Activated gamma-delta T cell (primary cell): Measurements from ENCODE around the gene ATE1.
"Not testable (repeated sequence)": the region's sequence is repeated elsewhere in the genome, so short reads cannot be mapped to it uniquely, and the experiment has no call there.

ENCODE experiments used
- DNase-seq: peaks from one replicate; lab custom pipeline; 2025; lab: John Stamatoyannopoulos, UW

The ATE1 gene

DNA sequence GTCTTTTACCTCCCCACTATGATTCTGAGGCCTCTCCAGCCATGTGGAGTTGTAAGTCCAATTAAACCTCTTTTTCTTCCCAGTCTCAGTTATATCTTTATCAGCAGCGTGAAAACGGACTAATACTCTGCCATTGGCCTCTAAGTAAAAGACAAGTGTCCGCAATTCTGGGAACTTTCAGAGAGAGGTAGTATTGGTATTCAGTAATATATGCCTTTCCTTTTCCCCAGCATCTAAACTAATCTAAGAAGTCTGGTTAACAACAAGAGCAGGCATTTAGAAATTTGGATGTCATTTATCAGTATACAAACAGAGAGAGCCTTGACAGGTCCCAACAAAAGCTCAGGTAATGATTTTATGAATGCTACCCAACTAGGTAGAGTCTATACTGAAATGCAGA lies 95.2 kb downstream of the ATE1 start:
- no peak for DNase-seq

GRCh38 chr10:121831777-121832176 lies 96.1 kb downstream of the ATE1 start:
- no peak for DNase-seq

DNA sequence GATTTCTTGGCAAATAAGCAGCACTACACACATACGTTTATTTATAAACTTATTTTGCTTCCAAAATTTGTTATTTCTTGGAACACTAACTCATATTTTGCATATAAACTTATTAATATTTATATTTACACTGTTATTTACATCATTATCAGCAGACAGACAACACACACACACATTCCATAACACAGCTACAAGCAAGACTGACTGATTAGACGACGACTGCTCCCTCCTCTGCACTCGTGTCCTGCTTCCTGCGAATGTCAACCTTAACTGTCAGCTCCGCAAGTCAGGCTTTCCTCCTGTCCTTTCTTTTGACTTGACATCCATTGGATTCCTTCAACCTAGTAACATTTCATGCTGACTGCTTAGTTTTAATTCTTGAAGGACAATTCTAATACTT lies 96.6 kb downstream of the ATE1 start:
- DNase-seq = no peak

GRCh38 chr10:121830101-121830500 lies 97.7 kb downstream of the ATE1 start:
- DNase-seq = no peak

DNA sequence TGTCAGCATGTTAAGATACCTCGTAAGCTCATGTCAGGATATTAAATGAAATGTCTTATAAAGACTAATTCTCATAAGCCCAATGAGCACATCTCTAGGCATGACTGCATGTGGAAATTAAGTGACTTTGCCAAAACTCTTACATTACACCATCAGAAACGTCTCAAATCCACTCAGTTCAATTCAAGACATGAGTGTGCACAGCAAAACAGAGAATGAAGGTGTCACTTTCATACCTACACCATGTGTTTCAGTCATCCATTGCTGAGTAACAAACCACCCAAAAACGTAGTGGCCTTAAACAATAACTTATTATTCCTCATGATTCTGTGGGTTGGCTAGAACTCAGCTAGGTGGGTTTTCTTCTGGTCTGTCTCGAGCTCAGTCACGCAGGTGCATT lies 99.8 kb downstream of the ATE1 start:
- no peak for DNase-seq

GRCh38 chr10:121826773-121827172 lies 101.1 kb downstream of the ATE1 start:
- not testable (repeated sequence) for DNase-seq

GRCh38 chr10:121823993-121824463 lies 103.8 kb downstream of the ATE1 start:
- DNase-seq = no peak

DNA sequence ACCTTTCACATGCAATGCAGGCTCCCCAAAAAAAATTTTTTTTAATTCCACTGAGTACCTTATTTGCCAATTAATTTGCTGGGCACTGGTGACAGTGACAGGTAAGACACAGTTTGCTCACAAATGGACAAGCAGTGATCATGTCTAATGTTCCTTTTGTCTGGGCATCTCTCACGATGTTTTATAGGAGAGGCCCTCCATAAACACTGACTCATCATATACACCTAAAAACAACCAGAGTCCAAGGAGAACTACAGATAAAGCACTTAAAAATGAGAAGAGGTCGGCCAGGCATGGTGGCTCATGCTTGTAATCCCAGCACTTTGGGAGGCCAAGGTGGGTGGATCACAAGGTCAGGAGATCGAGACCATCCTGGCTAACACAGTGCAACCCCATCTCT lies 105.1 kb downstream of the ATE1 start:
- DNase-seq = no peak

DNA sequence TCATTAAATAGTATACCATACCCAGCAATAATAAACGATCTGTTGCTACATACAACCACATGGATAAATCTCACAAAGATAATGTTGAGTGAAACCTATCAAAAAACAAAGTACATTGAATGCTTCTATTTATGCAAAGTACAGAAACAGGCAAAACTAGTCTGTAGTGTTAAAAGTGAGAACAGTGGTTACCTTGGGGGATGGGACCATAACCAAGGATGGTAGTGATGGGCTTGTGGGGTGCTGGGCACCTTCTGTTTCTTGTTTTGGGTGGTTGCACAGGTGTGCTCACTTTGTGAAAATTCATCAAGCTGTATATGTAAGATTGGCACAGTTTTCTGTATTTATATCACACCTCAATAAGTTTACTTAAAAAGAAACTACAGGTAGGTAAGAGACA lies 105.7 kb downstream of the ATE1 start:
- DNase-seq = no peak

- DNase-seq = no peak
These were observed 108.8 kb downstream of the ATE1 start for GRCh38 chr10:121819049-121819448.

- DNase-seq = no peak
These were observed 109.2 kb downstream of the ATE1 start for GRCh38 chr10:121818599-121818998.

- no peak for DNase-seq
These were observed 111.6 kb downstream of the ATE1 start for GRCh38 chr10:121816197-121816596.

DNA sequence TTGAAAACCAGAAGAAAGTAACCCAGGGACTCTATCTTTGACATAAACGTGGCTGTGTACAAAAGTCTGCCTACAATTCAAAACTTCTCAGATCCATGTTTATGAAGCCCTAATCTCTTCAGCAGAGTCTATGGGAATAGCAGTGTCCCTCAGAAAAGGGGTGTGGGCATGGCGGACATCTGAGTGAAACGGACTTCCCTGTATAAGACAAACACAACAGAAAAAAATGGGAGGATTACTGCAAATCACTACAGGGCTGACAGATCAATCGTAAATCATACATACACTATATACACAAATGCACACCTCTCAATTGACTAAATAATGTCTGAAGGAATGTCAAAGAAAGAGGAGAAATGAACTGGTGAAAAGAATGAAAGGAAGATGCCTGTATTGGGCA lies 114.0 kb downstream of the ATE1 start:
- DNase-seq = no peak

DNA sequence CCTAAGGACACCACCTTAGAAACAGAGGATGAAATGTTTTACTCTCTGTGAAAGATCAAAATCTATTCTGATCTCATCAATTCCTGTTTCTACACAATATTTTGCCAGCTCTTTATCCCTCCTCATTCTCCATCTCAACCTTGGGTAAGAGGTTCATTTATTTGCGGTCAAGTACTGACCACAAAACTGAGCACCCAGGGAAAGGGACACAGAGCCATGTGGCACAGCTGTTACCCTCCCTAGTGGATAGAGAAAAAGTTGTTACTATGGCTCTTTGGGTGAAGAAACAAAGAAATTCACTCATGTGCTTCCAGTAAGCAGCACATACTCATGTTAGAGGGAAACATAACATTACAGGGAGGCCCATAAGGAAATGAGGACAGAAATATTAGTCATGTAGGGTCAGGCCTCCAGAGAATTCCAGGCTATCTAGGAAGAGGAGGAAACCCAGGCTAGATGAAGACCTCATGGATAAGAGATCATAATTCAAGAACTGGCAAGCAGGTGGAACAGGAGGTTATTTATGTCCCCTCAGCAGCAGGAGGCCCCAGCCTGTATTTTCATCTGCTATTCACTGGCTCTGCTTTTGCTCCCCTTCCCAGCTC lies 114.5 kb downstream of the ATE1 start:
- no peak for DNase-seq

GRCh38 chr10:121812031-121812430 lies 115.8 kb downstream of the ATE1 start:
- no peak for DNase-seq

- no peak for DNase-seq
These were observed 116.4 kb downstream of the ATE1 start for GRCh38 chr10:121811386-121811785.

DNA sequence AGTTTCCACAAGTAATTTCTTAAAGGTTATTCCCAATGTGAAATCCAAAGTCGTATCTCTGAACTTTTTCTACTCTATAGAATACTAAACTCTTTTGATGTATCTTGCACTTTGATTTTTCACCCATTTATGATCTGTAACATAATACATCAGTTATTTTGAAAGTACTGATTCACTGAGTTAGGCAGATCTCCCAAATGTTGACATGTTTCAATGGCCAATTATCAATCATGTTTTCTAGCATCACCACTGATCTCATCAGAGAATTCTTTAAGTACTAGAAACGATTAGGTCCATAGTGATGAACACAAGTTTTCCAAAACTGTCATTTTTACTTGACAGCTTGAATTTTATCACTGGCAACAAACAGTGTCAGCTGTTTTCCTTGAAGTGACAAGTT lies 119.0 kb downstream of the ATE1 start:
- DNase-seq = no peak

DNA sequence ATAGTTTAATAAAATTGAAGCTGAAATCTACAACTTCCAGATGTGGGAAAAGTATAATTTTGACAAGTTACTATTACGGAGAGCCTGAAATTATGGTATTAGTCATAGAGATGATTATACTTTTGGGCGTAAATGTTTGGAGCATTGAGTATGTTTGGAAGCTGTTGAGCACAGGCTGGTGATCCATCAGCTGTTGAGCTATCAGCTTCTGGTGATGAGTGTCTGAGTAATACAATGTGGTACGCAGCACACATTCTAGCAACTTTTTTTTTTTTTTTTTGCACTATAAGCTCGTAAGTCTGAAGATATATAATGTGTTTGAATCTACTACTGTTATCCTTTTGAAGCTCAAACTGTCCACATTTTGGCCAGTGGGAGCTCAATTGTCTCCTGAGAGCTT lies 123.4 kb downstream of the ATE1 start:
- DNase-seq = no peak

- DNase-seq = no peak
These were observed 124.2 kb downstream of the ATE1 start for GRCh38 chr10:121803611-121804010.

GRCh38 chr10:121800831-121801230 lies 127.0 kb downstream of the ATE1 start:
- DNase-seq = no peak

DNA sequence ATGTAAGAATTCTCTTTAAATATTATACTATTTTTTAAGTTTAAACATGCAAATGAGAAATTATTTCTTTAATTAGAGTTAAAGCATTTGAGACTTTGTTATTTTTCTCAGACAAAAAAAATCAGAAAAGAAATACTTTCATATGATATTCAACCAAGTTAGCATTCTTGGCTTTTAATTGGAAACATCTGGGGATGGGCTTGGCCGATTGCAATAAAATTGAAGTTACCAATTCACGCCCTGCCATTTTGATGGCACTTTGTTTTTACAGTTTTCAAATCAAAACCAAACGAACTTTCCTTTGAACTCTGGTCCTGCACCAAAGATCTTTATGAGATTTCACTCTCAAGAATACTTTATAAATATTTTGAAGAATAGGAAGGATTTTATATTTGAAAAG lies 127.7 kb downstream of the ATE1 start:
- DNase-seq = no peak

- no peak for DNase-seq
These were observed 130.3 kb downstream of the ATE1 start for GRCh38 chr10:121797490-121797889.

DNA sequence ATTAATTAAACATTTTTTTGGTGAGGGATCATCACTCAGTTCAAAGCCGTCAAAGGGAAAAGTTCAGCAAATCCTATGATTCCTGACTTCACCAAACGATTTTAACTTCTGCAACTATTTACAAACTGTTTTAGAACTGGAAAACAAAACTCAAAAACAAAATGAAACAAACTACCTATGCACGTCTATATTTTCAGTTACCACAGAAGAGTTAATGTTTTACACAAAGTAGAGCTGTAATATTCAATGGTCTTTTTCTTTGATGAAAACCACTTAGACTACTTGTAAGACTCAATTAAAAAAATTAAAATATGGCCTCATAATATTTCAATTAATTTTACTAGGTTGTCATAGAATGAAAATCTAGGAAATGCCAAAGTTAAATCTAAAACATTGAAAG lies 131.5 kb downstream of the ATE1 start:
- DNase-seq = no peak

DNA sequence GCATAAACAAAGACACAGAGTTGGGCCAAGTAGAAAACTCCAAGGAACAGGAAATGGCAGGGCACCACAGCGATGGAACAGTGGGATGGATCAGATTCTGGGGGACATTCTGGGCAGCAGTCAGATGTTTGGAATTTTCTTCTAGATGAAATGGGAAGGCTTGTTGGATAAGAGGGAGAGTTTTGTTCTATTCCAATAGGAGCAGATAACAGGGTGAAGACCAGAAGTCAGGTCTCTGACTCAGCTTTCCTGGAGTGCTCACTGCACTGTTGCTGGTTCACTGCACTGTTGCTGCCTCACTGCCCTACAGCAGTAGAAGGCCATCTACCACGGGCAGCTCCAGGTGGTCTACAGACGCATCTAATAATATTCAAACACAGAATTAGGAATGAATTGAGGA lies 135.6 kb downstream of the ATE1 start:
- no peak for DNase-seq

GRCh38 chr10:121791761-121792160 lies 136.1 kb downstream of the ATE1 start:
- no peak for DNase-seq
